ENCODE measurements around the gene BATF. TPM values are rescaled to one million over a fixed set of nuclear protein-coding genes. Genes with fewer than 3 reads are reported as not detected.

The BATF gene
- total RNA-seq, 1 experiment from 2014 or later = 0.69 TPM

DNA sequence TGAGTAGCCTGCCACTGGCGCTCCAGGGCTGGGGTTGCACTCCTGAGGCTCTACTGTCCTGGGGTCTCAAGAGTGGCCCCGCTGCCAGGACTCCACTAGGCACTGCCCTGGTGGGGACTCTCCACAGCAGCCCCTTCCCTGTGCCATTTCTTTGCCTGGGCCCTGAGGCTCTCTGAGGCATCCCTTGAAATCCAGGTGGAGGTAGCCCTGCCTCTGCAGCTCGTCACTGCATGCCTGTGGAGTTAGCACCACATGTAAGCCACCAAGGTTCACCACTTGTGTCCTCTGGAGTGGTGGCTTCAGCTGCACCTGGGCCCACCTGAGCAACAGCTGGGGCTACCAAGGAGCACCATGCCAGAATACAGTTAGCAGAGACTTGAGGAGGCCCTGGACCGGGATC, 39.9 kb upstream of the BATF start:
- Histone ChIP-seq H2AFZ (ENCODE audit: low read depth, low read length, poor library complexity, severe bottlenecking) (no peak overlapping the region), H3K27ac (ENCODE audit: low read depth, low read length) (no peak overlapping the region), H3K4me2 (ENCODE audit: low read length) (no peak overlapping the region), H3K9me3 (ENCODE audit: control insufficient read depth in 1 of 2, insufficient read depth in 1 of 2, low read depth in 1 of 2, low read length in 2 of 2) (no peaks in the 10 kb centered on the region), H3K27me3 (ENCODE audit: insufficient read depth, low read length) (peaks cover 4% of the 10 kb centered on the region; the same call in 1 of the 2 replicates), H3K9ac (ENCODE audit: low read length) (no peak overlapping the region), H3K9me2 (ENCODE audit: insufficient read depth) (no peaks in the 10 kb centered on the region), H3K4me1 (ENCODE audit: control insufficient read depth in 1 of 2, insufficient read depth in 2 of 2, low read length in 2 of 2) (peaks cover 0 to 1% of the 10 kb centered on the region in 2 experiments; a peak in 1 of 4 replicates), H3K4me3 (replicated peaks in 1 of 2; ENCODE audit: low read depth in 1 of 2, low read length in 2 of 2) (no peak overlapping the region), H4K20me1 (ENCODE audit: insufficient read depth) (no peaks in the 10 kb centered on the region), H3K79me2 (ENCODE audit: insufficient read depth, low read length) (no peaks in the 10 kb centered on the region), H3K36me3 (ENCODE audit: control insufficient read depth in 1 of 2, insufficient read depth in 2 of 2, low read length in 2 of 2) (no peaks in the 10 kb centered on the region)
- ATAC-seq = no peak
- TF ChIP-seq, protein P1, sequence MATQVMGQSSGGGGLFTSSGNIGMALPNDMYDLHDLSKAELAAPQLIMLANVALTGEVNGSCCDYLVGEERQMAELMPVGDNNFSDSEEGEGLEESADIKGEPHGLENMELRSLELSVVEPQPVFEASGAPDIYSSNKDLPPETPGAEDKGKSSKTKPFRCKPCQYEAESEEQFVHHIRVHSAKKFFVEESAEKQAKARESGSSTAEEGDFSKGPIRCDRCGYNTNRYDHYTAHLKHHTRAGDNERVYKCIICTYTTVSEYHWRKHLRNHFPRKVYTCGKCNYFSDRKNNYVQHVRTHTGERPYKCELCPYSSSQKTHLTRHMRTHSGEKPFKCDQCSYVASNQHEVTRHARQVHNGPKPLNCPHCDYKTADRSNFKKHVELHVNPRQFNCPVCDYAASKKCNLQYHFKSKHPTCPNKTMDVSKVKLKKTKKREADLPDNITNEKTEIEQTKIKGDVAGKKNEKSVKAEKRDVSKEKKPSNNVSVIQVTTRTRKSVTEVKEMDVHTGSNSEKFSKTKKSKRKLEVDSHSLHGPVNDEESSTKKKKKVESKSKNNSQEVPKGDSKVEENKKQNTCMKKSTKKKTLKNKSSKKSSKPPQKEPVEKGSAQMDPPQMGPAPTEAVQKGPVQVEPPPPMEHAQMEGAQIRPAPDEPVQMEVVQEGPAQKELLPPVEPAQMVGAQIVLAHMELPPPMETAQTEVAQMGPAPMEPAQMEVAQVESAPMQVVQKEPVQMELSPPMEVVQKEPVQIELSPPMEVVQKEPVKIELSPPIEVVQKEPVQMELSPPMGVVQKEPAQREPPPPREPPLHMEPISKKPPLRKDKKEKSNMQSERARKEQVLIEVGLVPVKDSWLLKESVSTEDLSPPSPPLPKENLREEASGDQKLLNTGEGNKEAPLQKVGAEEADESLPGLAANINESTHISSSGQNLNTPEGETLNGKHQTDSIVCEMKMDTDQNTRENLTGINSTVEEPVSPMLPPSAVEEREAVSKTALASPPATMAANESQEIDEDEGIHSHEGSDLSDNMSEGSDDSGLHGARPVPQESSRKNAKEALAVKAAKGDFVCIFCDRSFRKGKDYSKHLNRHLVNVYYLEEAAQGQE (IDR thresholded peaks at IDR 0.05; ENCODE audit: low read depth) = no peak
- no peak for TF ChIP-seq CTCF (IDR thresholded peaks at IDR 0.05 in 2 of 3, conservative IDR thresholded peaks at IDR 0.05 in 1 of 3; ENCODE audit: borderline replicate concordance in 1 of 3, insufficient read depth in 1 of 3, low read depth in 2 of 3, low read length in 2 of 3)
- no peak for TF ChIP-seq ZBTB33 (IDR thresholded peaks at IDR 0.05; ENCODE audit: extremely low read depth, insufficient replicate concordance, low read length)
- TF ChIP-seq POLR2A (IDR thresholded peaks at IDR 0.05; ENCODE audit: borderline replicate concordance, extremely low read depth, insufficient read depth, insufficient read length) = no peak
- TF ChIP-seq EZH2phosphoT487 (IDR thresholded peaks at IDR 0.05; ENCODE audit: borderline replicate concordance) = no peak
- RAD21 ChIA-PET (ENCODE audit: low non-redundant PET in 1 of 2, low total read pairs in 2 of 2, uncharacterized antibody in 2 of 2, unreplicated experiment in 2 of 2) = no interaction called here
- no peak for DNase-seq (ENCODE audit: low read depth, low spot score)
- POLR2A ChIA-PET = no interaction called here
- CTCF ChIA-PET = no interaction called here
- intact Hi-C loops (cut with micrococcal nuclease) = no loop called here
- no TSS peak for BruUV-seq (replicated peaks)
